Colonic mucosa (tissue), 4 donors: ENCODE data around the gene FCER2. TPM values are rescaled to one million over a fixed set of nuclear protein-coding genes. Genes with fewer than 3 reads are reported as not detected.

ENCODE experiments used
- DNase-seq: peaks from one replicate; pipeline ENCODE4 v3.0.0-alpha.2; 2020
- H3K27ac ChIP-seq: fragments of 200-600 bp; one replicate; pipeline ENCODE4 v1.8.0; 2021
- H3K27me3 ChIP-seq: fragments of 200-600 bp; one replicate; pipeline ENCODE4 v1.8.0; 2021
- H3K36me3 ChIP-seq: fragments of 200-600 bp; one replicate; pipeline ENCODE4 v1.8.0; 2021
- H3K4me1 ChIP-seq: fragments of 200-600 bp; one replicate; pipeline ENCODE4 v1.8.0; 2021; ENCODE audit warnings: mild to moderate bottlenecking
- H3K4me3 ChIP-seq: fragments of 200-600 bp; one replicate; pipeline ENCODE4 v1.8.0; 2021
- H3K9ac ChIP-seq, 2 donors: one replicate each; pipeline ENCODE4 v1.7.0; 2013; ENCODE audit warnings: control low read depth in 2 of 2, low read depth in 2 of 2, low read length in 2 of 2
- H3K9me3 ChIP-seq: fragments of 200-600 bp; one replicate; pipeline ENCODE4 v1.8.0; 2021
- intact Hi-C: fragments of 100-400 bp; cut with DNase I; formaldehyde crosslinking; loops from one replicate; pipeline ENCODE4 v1.14.1; 2022
- total RNA-seq, 2 donors: library from RNA; stranded (reverse); fragmentation: NEBNext Ultra II Directional in 1 of 2; extraction: Animal tissue kit (Norgen Biotek cat#: 25700) in 1 of 2; gene quantifications; one replicate each; pipeline ENCODE4 v1.2.1, GENCODE V29; 2021
- TF ChIP-seq, protein P1 (sequence below): fragments of 200-600 bp; IDR thresholded peaks from one replicate; pipeline ENCODE4 v1.8.0; 2022; ENCODE audit warnings: antibody characterized with exemption, mild to moderate bottlenecking
- donor health status: healthy.
- donor health status: DM: no; HTN: no; CAD: no.
- donor health status: DM: no; HTN: no; CAD: no.

Gene FCER2
- total RNA-seq, 2 donors from 2014 or later, result 0.35 to 1.3 TPM

DNA sequence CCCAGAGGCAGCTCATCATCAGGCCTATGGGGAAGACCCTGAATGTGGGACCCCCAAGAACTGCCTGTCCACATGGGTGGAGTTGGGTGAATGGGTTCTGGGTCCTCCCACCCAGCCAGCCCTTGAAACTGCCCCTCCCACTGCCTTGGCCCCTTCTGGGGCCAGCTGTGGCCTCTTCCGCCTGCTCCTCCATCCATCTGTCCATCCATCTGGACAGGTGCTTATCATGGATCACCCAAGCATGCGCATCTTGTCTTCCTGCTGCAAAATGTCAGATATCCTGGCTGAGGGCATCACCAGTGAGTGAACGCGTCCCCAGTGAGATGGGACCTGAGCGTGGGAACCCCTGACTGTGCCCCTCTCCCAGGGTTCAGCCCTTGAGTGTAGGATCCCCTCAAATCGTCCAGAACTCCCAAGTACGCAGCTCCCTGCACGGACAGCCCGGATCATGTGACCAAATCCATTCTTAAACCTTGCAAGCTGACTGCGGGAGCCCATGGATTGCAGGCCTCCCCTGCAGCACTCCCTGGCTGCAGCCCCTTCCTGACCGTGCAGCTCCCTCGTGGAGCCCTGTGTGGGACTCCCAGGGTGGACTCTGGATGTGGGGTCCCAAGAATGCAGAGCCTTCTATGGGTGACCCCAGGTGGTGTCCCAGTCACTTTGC is 63.0 kb downstream of the FCER2 start:
- TF ChIP-seq, protein P1, sequence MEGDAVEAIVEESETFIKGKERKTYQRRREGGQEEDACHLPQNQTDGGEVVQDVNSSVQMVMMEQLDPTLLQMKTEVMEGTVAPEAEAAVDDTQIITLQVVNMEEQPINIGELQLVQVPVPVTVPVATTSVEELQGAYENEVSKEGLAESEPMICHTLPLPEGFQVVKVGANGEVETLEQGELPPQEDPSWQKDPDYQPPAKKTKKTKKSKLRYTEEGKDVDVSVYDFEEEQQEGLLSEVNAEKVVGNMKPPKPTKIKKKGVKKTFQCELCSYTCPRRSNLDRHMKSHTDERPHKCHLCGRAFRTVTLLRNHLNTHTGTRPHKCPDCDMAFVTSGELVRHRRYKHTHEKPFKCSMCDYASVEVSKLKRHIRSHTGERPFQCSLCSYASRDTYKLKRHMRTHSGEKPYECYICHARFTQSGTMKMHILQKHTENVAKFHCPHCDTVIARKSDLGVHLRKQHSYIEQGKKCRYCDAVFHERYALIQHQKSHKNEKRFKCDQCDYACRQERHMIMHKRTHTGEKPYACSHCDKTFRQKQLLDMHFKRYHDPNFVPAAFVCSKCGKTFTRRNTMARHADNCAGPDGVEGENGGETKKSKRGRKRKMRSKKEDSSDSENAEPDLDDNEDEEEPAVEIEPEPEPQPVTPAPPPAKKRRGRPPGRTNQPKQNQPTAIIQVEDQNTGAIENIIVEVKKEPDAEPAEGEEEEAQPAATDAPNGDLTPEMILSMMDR, result no peak
- intact Hi-C loops, result no loop called here
- no peak overlapping the region for H3K27ac ChIP-seq
- no peaks in the 10 kb centered on the region for H3K36me3 ChIP-seq
- H3K9me3 ChIP-seq, result no peaks in the 10 kb centered on the region
- H3K4me3 ChIP-seq, result no peak overlapping the region
- DNase-seq, result no peak
- no peak overlapping the region for H3K9ac ChIP-seq
- H3K27me3 ChIP-seq, result no peaks in the 10 kb centered on the region
- H3K4me1 ChIP-seq, result no peaks in the 10 kb centered on the region

Other genes starting within 250 kb of the FCER2 start
- gene PEX11G, start 213.1 kb downstream of the FCER2 start, total RNA-seq, result 1 to 10 TPM; 5.7 to 6.6 TPM
- 10 to 100 TPM; 20.2 to 44.1 TPM for gene ZNF358, start 186.0 kb downstream of the FCER2 start, total RNA-seq
- 10 to 100 TPM; 17.8 to 26.5 TPM for gene MCOLN1, start 179.5 kb downstream of the FCER2 start, total RNA-seq
- 100 to 1,000 TPM in 1 of 2 donors, 10 to 100 TPM in 1; 93.0 to 131 TPM for gene PNPLA6, start 166.4 kb downstream of the FCER2 start, total RNA-seq
- 10 to 100 TPM; 41.1 to 55.4 TPM for gene CAMSAP3, start 106.3 kb downstream of the FCER2 start, total RNA-seq
- gene XAB2, start 72.6 kb downstream of the FCER2 start, total RNA-seq, result 10 to 100 TPM; 28.3 to 48.1 TPM
- gene PET100, start 72.3 kb downstream of the FCER2 start, total RNA-seq, result 100 to 1,000 TPM; 118 to 141 TPM
- under 1 TPM in 1 of 2 donors, not detected in 1; 0.32 TPM for gene PCP2, start 68.4 kb downstream of the FCER2 start, total RNA-seq
- gene STXBP2, start 65.0 kb downstream of the FCER2 start, total RNA-seq, result 100 to 1,000 TPM; 166 to 212 TPM
- not detected for gene RETN, start 33.1 kb downstream of the FCER2 start, total RNA-seq
- gene MCEMP1, start 25.0 kb downstream of the FCER2 start, total RNA-seq, result under 1 TPM in 1 of 2 donors, not detected in 1; 0.20 TPM
- gene TRAPPC5, start 21.3 kb downstream of the FCER2 start, total RNA-seq, result 100 to 1,000 TPM; 107 to 139 TPM
- gene CLEC4G, start 30.0 kb upstream of the FCER2 start, total RNA-seq, result under 1 TPM; 0.17 to 0.53 TPM
- 10 to 100 TPM in 1 of 2 donors, 1 to 10 TPM in 1; 4.0 to 12.1 TPM for gene CD209, start 45.4 kb upstream of the FCER2 start, total RNA-seq
- not detected for gene CLEC4M, start 61.1 kb upstream of the FCER2 start, total RNA-seq
- 10 to 100 TPM; 10.6 to 12.0 TPM for gene EVI5L, start 128.1 kb upstream of the FCER2 start, total RNA-seq
- gene PRR36, start 172.3 kb upstream of the FCER2 start, total RNA-seq, result under 1 TPM; 0.22 to 0.37 TPM
- 1 to 10 TPM; 2.9 to 4.0 TPM for gene LRRC8E, start 186.4 kb upstream of the FCER2 start, total RNA-seq
- gene MAP2K7, start 201.7 kb upstream of the FCER2 start, total RNA-seq, result 10 to 100 TPM; 26.3 to 38.3 TPM
- gene TGFBR3L, start 212.7 kb upstream of the FCER2 start, total RNA-seq, result not detected
- gene SNAPC2, start 218.2 kb upstream of the FCER2 start, total RNA-seq, result 10 to 100 TPM; 13.4 to 15.4 TPM
- gene CTXN1, start 224.0 kb upstream of the FCER2 start, total RNA-seq, result 1 to 10 TPM; 1.5 to 4.4 TPM
- gene TIMM44, start 241.5 kb upstream of the FCER2 start, total RNA-seq, result 100 to 1,000 TPM in 1 of 2 donors, 10 to 100 TPM in 1; 50.8 to 118 TPM